Measurements from ENCODE around the gene HLA-DRB1.
"Not testable (repeated sequence)": the region's sequence is repeated elsewhere in the genome, so short reads cannot be mapped to it uniquely, and the experiment has no call there.

Gene HLA-DRB1

DNA sequence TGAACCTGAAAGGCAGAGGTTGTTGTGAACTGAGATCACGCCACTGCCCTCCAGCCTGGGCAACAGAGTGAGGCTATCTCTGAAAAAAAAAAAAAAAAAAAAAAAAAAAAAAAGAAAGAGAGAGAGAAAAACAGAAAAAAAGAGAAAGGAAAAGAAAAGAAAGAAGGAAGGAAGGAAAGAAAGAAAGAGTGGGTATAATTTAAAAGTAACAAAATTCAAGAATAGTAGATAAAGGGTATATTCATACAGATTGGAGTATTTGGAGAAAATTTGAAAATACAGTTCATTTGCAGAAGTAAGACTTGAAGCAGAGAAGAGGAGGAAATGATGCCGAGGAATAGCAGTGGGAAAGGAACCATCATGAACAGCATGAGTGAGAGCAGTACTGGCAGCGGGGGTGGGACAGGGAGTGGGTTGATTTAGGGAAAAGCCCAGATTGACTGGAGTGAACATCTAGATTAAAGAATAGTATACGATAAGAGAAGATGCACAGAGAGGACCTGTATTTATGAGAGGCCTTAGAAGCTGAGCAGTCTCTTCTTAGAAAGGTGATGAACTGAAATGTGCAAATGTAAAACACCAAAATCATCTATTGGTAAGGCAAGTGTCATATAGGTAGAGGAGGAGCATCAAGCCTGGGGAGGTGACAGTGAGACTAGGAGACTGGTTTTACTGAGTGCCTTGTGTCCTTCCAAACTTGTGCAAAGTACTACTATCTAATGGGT is 17.8 kb upstream of the HLA-DRB1 start:
- Histone ChIP-seq H3K4me1 (ENCODE audit: insufficient read depth, low read length) (no peaks in the 10 kb centered on the region; the same call in 1 of the 2 replicates), H3K36me3 (ENCODE audit: insufficient read depth, low read depth, low read length) (no peaks in the 10 kb centered on the region), H3K27ac (ENCODE audit: low read length) (no peak overlapping the region), H3K27me3 (ENCODE audit: insufficient read depth, low read length) (no peaks in the 10 kb centered on the region), H3K4me3 (ENCODE audit: low read length) (no peak overlapping the region), H3K9ac (ENCODE audit: low read depth, low read length) (no peak overlapping the region), H3K9me3 (ENCODE audit: insufficient read depth, low read depth, low read length) (no peaks in the 10 kb centered on the region)

DNA sequence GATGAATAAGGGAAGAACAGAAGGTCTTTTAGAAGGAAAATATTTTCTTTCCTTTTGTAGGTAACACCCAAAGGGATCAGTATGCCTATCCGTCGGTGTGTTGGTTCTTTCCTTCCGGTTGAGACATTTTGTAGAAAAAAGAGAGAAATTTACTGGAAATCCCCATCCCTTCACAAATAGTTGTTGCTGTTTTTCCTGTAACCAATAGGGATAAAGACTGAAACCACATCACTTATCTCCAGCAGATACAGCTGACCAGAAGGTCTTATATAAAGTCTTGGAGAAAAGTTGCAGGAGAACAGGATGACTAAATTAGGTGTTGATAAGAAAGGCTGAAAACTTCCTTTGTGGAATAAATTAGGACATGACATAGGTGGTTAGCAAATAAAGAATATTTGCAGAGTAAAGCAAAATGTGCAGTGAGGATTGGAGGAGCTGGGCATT is 14.8 kb upstream of the HLA-DRB1 start:
- Histone ChIP-seq H3K4me3 (ENCODE audit: low read length) (no peak overlapping the region), H3K9ac (ENCODE audit: low read depth, low read length) (no peak overlapping the region), H3K27me3 (ENCODE audit: insufficient read depth, low read length) (no peaks in the 10 kb centered on the region), H3K9me3 (ENCODE audit: insufficient read depth, low read depth, low read length) (no peaks in the 10 kb centered on the region), H3K36me3 (ENCODE audit: insufficient read depth, low read depth, low read length) (no peaks in the 10 kb centered on the region), H3K27ac (ENCODE audit: low read length) (no peak overlapping the region), H3K4me1 (ENCODE audit: insufficient read depth, low read length) (no peaks in the 10 kb centered on the region)

DNA sequence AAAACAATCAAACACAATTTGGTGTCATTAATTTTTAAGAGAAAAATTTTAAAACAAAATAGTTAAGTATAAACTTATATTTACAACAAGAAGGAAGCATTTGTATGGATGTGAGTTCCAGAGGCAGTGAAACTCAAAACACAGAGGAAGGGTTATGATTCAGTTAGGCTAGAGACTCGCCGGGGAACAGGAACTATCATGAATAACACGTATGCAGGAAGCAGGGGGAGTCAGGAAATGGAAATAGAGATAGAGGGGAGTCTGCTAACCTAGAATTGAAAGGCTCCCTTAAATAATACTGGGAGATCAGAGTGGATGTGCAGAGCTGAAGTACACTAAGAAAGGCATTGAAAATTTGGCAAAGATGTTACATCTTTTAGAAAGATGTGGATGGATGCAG is 14.2 kb upstream of the HLA-DRB1 start:
- no peaks in the 10 kb centered on the region for H3K9me3 ChIP-seq (ENCODE audit: insufficient read depth, low read depth, low read length)
- H3K36me3 ChIP-seq (ENCODE audit: insufficient read depth, low read depth, low read length), result no peaks in the 10 kb centered on the region
- H3K27me3 ChIP-seq (ENCODE audit: insufficient read depth, low read length), result no peaks in the 10 kb centered on the region
- no peak overlapping the region for H3K27ac ChIP-seq (ENCODE audit: low read length)
- H3K4me1 ChIP-seq (ENCODE audit: insufficient read depth, low read length), result no peaks in the 10 kb centered on the region
- H3K9ac ChIP-seq (ENCODE audit: low read depth, low read length), result no peak overlapping the region
- no peak overlapping the region for H3K4me3 ChIP-seq (ENCODE audit: low read length)

DNA sequence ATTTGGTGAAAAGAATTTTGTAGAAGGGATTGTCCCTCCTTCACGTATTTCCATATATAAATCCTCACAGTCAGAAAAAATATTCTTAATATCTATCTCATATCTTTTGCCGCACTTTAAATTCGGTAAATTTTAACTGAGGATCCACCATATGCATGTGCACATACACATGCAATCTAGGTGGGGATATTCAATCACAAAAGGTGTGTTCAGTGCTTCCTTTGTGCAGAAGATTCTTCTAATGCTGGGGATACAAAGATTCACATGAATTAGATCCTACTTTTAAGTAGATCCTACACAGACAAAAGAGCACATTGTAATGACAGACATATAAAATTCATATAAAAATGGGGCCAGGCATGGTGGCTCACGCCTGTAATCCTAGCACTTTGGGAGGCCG is 13.6 kb upstream of the HLA-DRB1 start:
- H3K4me3 ChIP-seq (ENCODE audit: low read length), result no peak overlapping the region
- no peaks in the 10 kb centered on the region for H3K36me3 ChIP-seq (ENCODE audit: insufficient read depth, low read depth, low read length)
- no peaks in the 10 kb centered on the region for H3K9me3 ChIP-seq (ENCODE audit: insufficient read depth, low read depth, low read length)
- no peaks in the 10 kb centered on the region for H3K4me1 ChIP-seq (ENCODE audit: insufficient read depth, low read length)
- no peak overlapping the region for H3K9ac ChIP-seq (ENCODE audit: low read depth, low read length)
- H3K27ac ChIP-seq (ENCODE audit: low read length), result no peak overlapping the region
- H3K27me3 ChIP-seq (ENCODE audit: insufficient read depth, low read length), result no peaks in the 10 kb centered on the region

DNA sequence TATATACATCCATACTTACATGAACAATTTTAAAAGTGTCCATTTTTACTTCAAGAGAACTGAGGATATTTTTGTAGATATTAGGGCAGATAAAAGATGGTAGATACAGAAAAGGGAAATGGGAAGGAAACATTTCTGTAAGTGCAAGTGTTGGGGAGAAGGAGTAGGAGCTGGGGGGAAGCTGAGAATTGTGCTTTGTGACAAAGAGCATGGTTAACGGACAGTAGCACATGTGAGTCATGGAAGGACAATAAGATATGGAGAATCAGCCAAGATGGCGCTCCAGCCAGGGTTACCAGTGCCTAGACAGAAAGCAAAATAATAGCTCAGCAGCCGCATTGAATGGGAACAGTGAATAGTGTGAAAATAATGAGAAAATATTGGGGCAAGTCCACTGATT is 12.7 kb upstream of the HLA-DRB1 start:
- no peak overlapping the region for H3K27ac ChIP-seq (ENCODE audit: low read length)
- no peak overlapping the region for H3K4me3 ChIP-seq (ENCODE audit: low read length)
- no peak overlapping the region for H3K9ac ChIP-seq (ENCODE audit: low read depth, low read length)
- H3K9me3 ChIP-seq (ENCODE audit: insufficient read depth, low read depth, low read length), result no peaks in the 10 kb centered on the region
- no peaks in the 10 kb centered on the region for H3K4me1 ChIP-seq (ENCODE audit: insufficient read depth, low read length)
- no peaks in the 10 kb centered on the region for H3K36me3 ChIP-seq (ENCODE audit: insufficient read depth, low read depth, low read length)
- no peaks in the 10 kb centered on the region for H3K27me3 ChIP-seq (ENCODE audit: insufficient read depth, low read length)

DNA sequence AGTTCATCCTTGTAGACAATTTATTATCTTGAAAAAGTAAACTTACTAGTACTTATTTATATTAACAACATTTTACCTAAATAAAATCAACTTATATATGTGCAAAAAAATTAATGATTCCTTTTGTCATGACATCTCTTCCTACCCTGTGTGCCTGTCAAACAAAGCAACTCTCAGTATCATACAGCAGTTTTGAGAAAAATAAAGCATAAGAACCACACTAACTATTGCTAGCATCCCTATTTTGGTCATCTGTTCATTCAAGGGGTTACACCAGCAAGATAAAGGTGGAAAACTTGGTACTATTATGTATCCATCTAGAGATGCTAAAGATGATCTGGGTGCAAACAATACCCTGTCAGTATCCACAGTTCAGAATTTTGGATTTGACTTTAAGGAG is 7.4 kb upstream of the HLA-DRB1 start:
- no peaks in the 10 kb centered on the region for H3K9me3 ChIP-seq (ENCODE audit: insufficient read depth, low read depth, low read length)
- H3K27me3 ChIP-seq (ENCODE audit: insufficient read depth, low read length), result no peaks in the 10 kb centered on the region
- no peak overlapping the region for H3K27ac ChIP-seq (ENCODE audit: low read length)
- no peak overlapping the region for H3K4me3 ChIP-seq (ENCODE audit: low read length)
- H3K36me3 ChIP-seq (ENCODE audit: insufficient read depth, low read depth, low read length), result no peaks in the 10 kb centered on the region
- H3K4me1 ChIP-seq (ENCODE audit: insufficient read depth, low read length), result no peaks in the 10 kb centered on the region
- H3K9ac ChIP-seq (ENCODE audit: low read depth, low read length), result no peak overlapping the region

DNA sequence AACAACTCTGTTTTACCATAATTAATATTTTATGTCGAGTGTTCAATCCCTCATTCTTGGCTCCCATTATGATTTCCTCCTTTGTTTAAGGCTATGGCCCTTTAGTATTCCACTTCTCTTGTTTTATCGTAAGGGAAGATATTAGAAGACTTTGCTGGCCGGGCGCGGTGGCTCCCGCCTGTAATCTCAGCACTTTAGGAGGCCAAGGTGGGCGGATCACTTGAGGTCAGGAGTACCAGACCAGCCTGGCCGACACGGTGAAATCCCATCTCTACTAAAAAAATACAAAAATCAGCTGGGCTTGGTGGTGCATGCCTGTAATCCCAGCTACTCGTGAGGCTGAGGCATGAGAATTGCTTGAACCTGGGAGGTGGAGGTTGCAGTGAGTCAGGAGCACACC is 1.1 kb upstream of the HLA-DRB1 start:
- not testable (repeated sequence) for H3K4me1 ChIP-seq (ENCODE audit: insufficient read depth, low read length); H3K36me3 ChIP-seq (ENCODE audit: insufficient read depth, low read depth, low read length); H3K27ac ChIP-seq (ENCODE audit: low read length); H3K9ac ChIP-seq (ENCODE audit: low read depth, low read length); H3K9me3 ChIP-seq (ENCODE audit: insufficient read depth, low read depth, low read length); H3K4me3 ChIP-seq (ENCODE audit: low read length); H3K27me3 ChIP-seq (ENCODE audit: insufficient read depth, low read length)

DNA sequence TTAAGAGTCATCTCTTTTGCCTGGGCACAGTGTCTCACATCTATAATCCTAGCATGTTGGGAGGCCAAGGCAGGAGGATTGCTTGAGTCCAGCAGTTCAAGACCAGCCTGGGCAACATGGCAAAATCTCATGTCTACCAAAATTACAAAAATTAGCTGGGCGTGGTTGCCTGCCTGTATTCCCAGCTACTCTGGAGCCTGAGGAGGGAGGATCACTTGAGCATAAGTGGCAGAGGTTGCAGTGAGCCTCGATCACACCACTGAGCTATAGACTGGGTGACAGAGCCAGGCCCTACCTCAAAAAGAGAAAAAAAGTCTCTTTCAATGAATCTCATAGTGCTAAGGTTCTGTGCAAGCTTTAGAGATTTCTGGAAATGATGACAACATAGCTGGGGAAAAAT is 1.5 kb downstream of the HLA-DRB1 start:
- H3K4me1 ChIP-seq (ENCODE audit: insufficient read depth, low read length), result no peaks in the 10 kb centered on the region
- no peak overlapping the region for H3K9ac ChIP-seq (ENCODE audit: low read depth, low read length)
- no peak overlapping the region for H3K27ac ChIP-seq (ENCODE audit: low read length)
- no peaks in the 10 kb centered on the region for H3K27me3 ChIP-seq (ENCODE audit: insufficient read depth, low read length)
- H3K9me3 ChIP-seq (ENCODE audit: insufficient read depth, low read depth, low read length), result no peaks in the 10 kb centered on the region
- H3K4me3 ChIP-seq (ENCODE audit: low read length), result no peak overlapping the region
- H3K36me3 ChIP-seq (ENCODE audit: insufficient read depth, low read depth, low read length), result no peaks in the 10 kb centered on the region

DNA sequence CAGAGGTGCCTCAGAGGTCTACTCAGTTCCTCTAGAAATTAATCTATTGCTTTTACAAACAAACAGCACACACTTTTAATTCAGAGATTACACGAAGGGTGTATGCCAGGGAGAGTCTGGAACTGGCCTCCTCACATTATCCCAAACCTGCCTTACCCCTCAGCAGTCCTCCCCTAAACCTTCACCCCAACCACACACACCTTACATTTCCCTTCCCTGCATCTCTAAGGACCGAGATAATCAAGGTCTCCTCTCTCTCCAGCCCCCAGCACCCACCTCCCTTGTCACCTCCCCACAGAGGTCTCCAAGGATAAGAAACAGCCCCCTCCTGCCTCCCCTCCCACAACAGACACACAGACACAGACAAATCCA is 6.1 kb downstream of the HLA-DRB1 start:
- Histone ChIP-seq H3K4me3 (ENCODE audit: low read length) (no peak overlapping the region; the same call in 1 of the 2 replicates), H3K9me3 (ENCODE audit: insufficient read depth, low read depth, low read length) (no peaks in the 10 kb centered on the region), H3K27ac (ENCODE audit: low read length) (no peak overlapping the region), H3K27me3 (ENCODE audit: insufficient read depth, low read length) (no peaks in the 10 kb centered on the region), H3K4me1 (ENCODE audit: insufficient read depth, low read length) (no peaks in the 10 kb centered on the region), H3K36me3 (ENCODE audit: insufficient read depth, low read depth, low read length) (no peaks in the 10 kb centered on the region), H3K9ac (ENCODE audit: low read depth, low read length) (no peak overlapping the region)

DNA sequence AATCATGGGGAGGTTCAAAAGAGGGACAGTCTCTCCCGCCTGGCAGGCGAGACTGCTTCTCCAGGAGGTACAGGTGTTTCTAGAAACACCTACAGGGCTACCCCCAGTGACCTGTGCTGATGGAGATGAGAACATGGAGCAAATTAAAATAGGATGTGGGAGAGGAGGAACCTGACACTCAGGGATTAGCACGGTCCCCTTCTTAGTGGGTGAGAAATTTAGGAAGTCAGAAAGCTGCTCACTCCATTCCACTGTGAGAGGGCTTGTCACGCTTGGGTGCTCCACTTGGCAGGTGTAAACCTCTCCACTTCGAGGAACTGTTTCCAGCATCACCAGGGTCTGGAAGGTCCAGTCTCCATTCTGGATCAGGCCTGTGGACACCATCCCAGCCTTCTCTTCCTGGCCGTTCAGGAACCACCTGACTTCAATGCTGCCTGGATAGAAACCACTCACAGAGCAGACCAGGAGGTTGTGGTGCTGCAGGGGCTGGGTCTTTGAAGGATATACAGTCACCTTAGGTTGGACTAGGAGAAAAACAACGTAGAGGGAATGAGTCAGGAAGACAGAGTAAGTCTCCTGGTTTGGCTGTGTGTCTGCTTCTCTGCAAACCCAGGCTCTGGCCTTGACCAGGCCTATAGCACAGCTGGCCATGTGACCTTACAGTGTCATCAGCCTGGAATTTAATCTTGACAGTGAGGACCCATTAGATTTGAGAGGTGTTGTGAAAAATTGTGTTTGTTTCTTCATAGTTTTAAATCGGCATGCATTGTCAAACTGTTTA is 8.1 kb downstream of the HLA-DRB1 start:
- Histone ChIP-seq H3K27ac (ENCODE audit: low read length) (no peak overlapping the region), H3K9ac (ENCODE audit: low read depth, low read length) (no peak overlapping the region), H3K27me3 (ENCODE audit: insufficient read depth, low read length) (no peaks in the 10 kb centered on the region), H3K36me3 (ENCODE audit: insufficient read depth, low read depth, low read length) (no peaks in the 10 kb centered on the region), H3K4me1 (ENCODE audit: insufficient read depth, low read length) (no peaks in the 10 kb centered on the region), H3K9me3 (ENCODE audit: insufficient read depth, low read depth, low read length) (no peaks in the 10 kb centered on the region), H3K4me3 (ENCODE audit: low read length) (no peak overlapping the region)

DNA sequence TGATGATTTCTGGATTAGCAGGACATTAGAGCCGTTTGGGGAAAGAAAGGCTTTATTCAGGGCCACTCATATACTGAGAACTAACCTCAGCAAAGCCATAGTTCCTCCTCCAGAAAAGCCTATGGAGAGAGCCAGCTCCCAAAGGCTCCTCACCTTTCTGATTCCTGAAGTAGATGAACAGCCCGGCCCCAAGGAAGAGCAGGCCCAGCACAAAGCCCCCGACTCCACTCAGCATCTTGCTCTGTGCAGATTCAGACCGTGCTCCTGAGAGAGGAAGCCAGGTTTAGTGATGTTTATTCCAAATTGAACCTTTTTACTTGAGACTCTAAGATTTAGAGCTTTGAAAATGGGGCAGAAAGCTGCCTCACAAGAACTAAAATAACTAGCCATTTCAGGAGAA is 9.1 kb downstream of the HLA-DRB1 start:
- Histone ChIP-seq H3K4me3 (ENCODE audit: low read length) (no peak overlapping the region), H3K27ac (ENCODE audit: low read length) (no peak overlapping the region), H3K9ac (ENCODE audit: low read depth, low read length) (no peak overlapping the region), H3K36me3 (ENCODE audit: insufficient read depth, low read depth, low read length) (no peaks in the 10 kb centered on the region), H3K9me3 (ENCODE audit: insufficient read depth, low read depth, low read length) (no peaks in the 10 kb centered on the region), H3K27me3 (ENCODE audit: insufficient read depth, low read length) (no peaks in the 10 kb centered on the region), H3K4me1 (ENCODE audit: insufficient read depth, low read length) (no peaks in the 10 kb centered on the region)

DNA sequence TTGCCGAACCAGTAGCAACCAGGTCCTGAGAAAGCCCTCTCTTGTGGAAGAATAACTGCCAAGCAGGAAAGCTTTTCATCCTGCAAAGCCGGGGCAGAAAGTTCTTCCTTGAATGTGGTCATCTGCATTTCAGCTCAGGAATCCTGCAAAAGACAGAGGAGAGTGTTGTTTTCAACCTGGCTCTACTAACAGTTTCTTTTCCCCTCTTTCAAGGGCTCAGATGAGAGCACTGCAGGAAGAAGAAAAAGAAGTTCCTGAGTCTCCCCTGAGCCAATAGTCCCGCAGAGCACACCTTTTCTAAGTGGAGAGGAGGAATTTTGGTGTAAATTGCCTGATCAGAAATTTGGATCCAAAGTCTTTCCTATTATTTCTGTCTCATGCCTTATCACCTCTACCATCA is 10.7 kb downstream of the HLA-DRB1 start:
- H3K36me3 ChIP-seq (ENCODE audit: insufficient read depth, low read depth, low read length), result no peaks in the 10 kb centered on the region
- H3K4me1 ChIP-seq (ENCODE audit: insufficient read depth, low read length), result no peaks in the 10 kb centered on the region
- H3K4me3 ChIP-seq (ENCODE audit: low read length), result no peak overlapping the region
- H3K27ac ChIP-seq (ENCODE audit: low read length), result no peak overlapping the region
- no peaks in the 10 kb centered on the region for H3K27me3 ChIP-seq (ENCODE audit: insufficient read depth, low read length)
- H3K9me3 ChIP-seq (ENCODE audit: insufficient read depth, low read depth, low read length), result no peaks in the 10 kb centered on the region
- no peak overlapping the region for H3K9ac ChIP-seq (ENCODE audit: low read depth, low read length)

Data from iPS-20b (cell line).